HG02885 (cell line): Measurements from ENCODE around the gene PIK3R6.
A peak's percentile ranks its signal among the peaks of the same experiment; 100 is the strongest.

ENCODE experiments used
- ATAC-seq: cut with Tn5 transposase; IDR thresholded peaks from one replicate; pipeline ENCODE4 v1.9.1; 2021; ENCODE audit warnings: mild to moderate bottlenecking; ENCODE audit not compliant: unreplicated experiment, poor library complexity

PIK3R6 gene

GRCh38 chr17:8867361-8867981 lies at the start of gene PIK3R6:
PIK3R6 (minus strand) TSS chr17:8867674; CDS start chr17:8849794, 17,880 bp downstream.
- ATAC-seq = peak; percentile 50

- no peak for ATAC-seq
Measured at GRCh38 chr17:8916466-8916865, 49.0 kb upstream of the PIK3R6 start.

- no peak for ATAC-seq
Measured at GRCh38 chr17:8914554-8914953, 47.1 kb upstream of the PIK3R6 start.

- no peak for ATAC-seq
Measured at GRCh38 chr17:8913879-8914278, 46.4 kb upstream of the PIK3R6 start.

GRCh38 chr17:8913091-8913490 lies 45.6 kb upstream of the PIK3R6 start:
- ATAC-seq = no peak

- no peak for ATAC-seq
Measured at GRCh38 chr17:8912084-8912981, 44.9 kb upstream of the PIK3R6 start.

GRCh38 chr17:8910969-8911604 lies 43.6 kb upstream of the PIK3R6 start:
- no peak for ATAC-seq

- ATAC-seq = no peak
Measured at GRCh38 chr17:8909586-8910270, 42.3 kb upstream of the PIK3R6 start.

GRCh38 chr17:8905331-8905730 lies 37.9 kb upstream of the PIK3R6 start:
- ATAC-seq = no peak

GRCh38 chr17:8904686-8905085 lies 37.2 kb upstream of the PIK3R6 start:
- no peak for ATAC-seq

GRCh38 chr17:8904201-8904600 lies 36.7 kb upstream of the PIK3R6 start:
- no peak for ATAC-seq

- no peak for ATAC-seq
Measured at GRCh38 chr17:8900626-8901585, 33.4 kb upstream of the PIK3R6 start.

- ATAC-seq = no peak
Measured at GRCh38 chr17:8900207-8900606, 32.7 kb upstream of the PIK3R6 start.

- no peak for ATAC-seq
Measured at GRCh38 chr17:8898636-8899035, 31.2 kb upstream of the PIK3R6 start.

GRCh38 chr17:8898126-8898525 lies 30.7 kb upstream of the PIK3R6 start:
- no peak for ATAC-seq

- ATAC-seq = no peak
Measured at GRCh38 chr17:8896641-8897635, 29.5 kb upstream of the PIK3R6 start.

GRCh38 chr17:8896087-8896486 lies 28.6 kb upstream of the PIK3R6 start:
- no peak for ATAC-seq
